SK-MEL-5 (cell line): Measurements from ENCODE around the gene ACRV1. TPM values are rescaled to one million over a fixed set of nuclear protein-coding genes. Genes with fewer than 3 reads are reported as not detected.

ENCODE experiments used
- small RNA-seq, 2 experiments: library from RNA; depleted of rRNA; stranded (forward); fragments of <200 nt; gene quantifications; one replicate each; pipeline ENCODE3, GENCODE V24; 2014
- total RNA-seq: library from RNA; depleted of rRNA; stranded (reverse); fragments of >200 nt; shearing (Covaris generic); gene quantifications from 2 replicates; pipeline ENCODE4 v1.2.3, GENCODE V29; 2014; rRNA removed

The ACRV1 gene
- total RNA-seq, 1 experiment from 2014 or later, result not detected

Small RNAs within 50 kb of the gene (small RNA-seq; reads per million reads assigned to genes)
- 0 to 0.10 reads per million in 2 experiments for gene RNU2-35P

Other genes with a start within 250 kb of the ACRV1 start
- gene FEZ1, start 184.6 kb downstream of the ACRV1 start, total RNA-seq, result 1.6 and 2.2 TPM in 2 replicates
- gene EI24, start 111.4 kb downstream of the ACRV1 start, total RNA-seq, result 92.5 and 96.1 TPM in 2 replicates
- 125 and 135 TPM in 2 replicates for gene STT3A, start 88.0 kb downstream of the ACRV1 start, total RNA-seq
- gene CHEK1, start 55.7 kb downstream of the ACRV1 start, total RNA-seq, result 21.8 and 25.0 TPM in 2 replicates
- not detected in 2 replicates for gene PATE1, start 65.4 kb upstream of the ACRV1 start, total RNA-seq
- 0.11 and 0.53 TPM in 2 replicates for gene PATE2, start 98.0 kb upstream of the ACRV1 start, total RNA-seq
- gene PATE3, start 107.3 kb upstream of the ACRV1 start, total RNA-seq, result not detected in 2 replicates
- not detected in 2 replicates for gene PATE4, start 152.5 kb upstream of the ACRV1 start, total RNA-seq
- gene HYLS1, start 206.8 kb upstream of the ACRV1 start, total RNA-seq, result 15.0 and 17.9 TPM in 2 replicates
- gene PUS3, start 222.4 kb upstream of the ACRV1 start, total RNA-seq, result 15.5 and 15.6 TPM in 2 replicates
- gene DDX25, start 223.7 kb upstream of the ACRV1 start, total RNA-seq, result 0.96 and 1.5 TPM in 2 replicates